DND-41 (cell line): ENCODE results near the gene PSMG3.

Source experiments
- ATAC-seq: fragments of 200-7000 bp; cut with Tn5 transposase; 3 replicates; pipeline ENCODE4 v1.9.1; 2021; ENCODE audit warnings: low read depth; ENCODE audit not compliant: insufficient read depth
- DNase-seq: peaks from one replicate; pipeline ENCODE4 v3.0.0-alpha.2; 2020
- H2AFZ ChIP-seq: 2 replicates; pipeline ENCODE4 v1.6.0; 2012; ENCODE audit warnings: low read depth, low read length
- H3K27ac ChIP-seq: 2 replicates; pipeline ENCODE4 v1.5.1; 2012; ENCODE audit warnings: low read length, inconsistent platforms
- H3K27me3 ChIP-seq: fragments of 200-600 bp; sonication (generic); 2 replicates; pipeline ENCODE4 v1.6.0; 2012; ENCODE audit warnings: low read length, mild to moderate bottlenecking, inconsistent platforms; ENCODE audit not compliant: insufficient read depth, poor library complexity
- H3K36me3 ChIP-seq: 2 replicates; pipeline ENCODE4 v1.5.1; 2012; ENCODE audit warnings: low read length, inconsistent platforms; ENCODE audit not compliant: insufficient read depth
- H3K4me1 ChIP-seq: 2 replicates; pipeline ENCODE4 v1.5.1; 2012; ENCODE audit warnings: mild to moderate bottlenecking, low read length; ENCODE audit not compliant: insufficient read depth
- H3K4me2 ChIP-seq: 2 replicates; pipeline ENCODE4 v1.6.0; 2012; ENCODE audit warnings: mild to moderate bottlenecking, moderate library complexity, low read length, inconsistent platforms; ENCODE audit not compliant: insufficient read depth
- H3K4me3 ChIP-seq, 2 experiments: fragments of 200-600 bp in 1 of 2; shearing (Covaris generic) in 1 of 2; 2 replicates each; pipeline ENCODE4 v1.5.1; 2012 to 2016; ENCODE audit warnings: inconsistent platforms in 2 of 2, low read length in 2 of 2, mild to moderate bottlenecking in 2 of 2, low read depth in 1 of 2, moderate library complexity in 1 of 2
- H3K79me2 ChIP-seq: 2 replicates; pipeline ENCODE4 v1.6.0; 2012; ENCODE audit warnings: low read length, inconsistent platforms; ENCODE audit not compliant: insufficient read depth
- H3K9ac ChIP-seq: 2 replicates; pipeline ENCODE4 v1.6.0; 2012; ENCODE audit warnings: low read depth, mild to moderate bottlenecking, inconsistent platforms, low read length, moderate library complexity
- H3K9me3 ChIP-seq: 2 replicates; pipeline ENCODE4 v1.5.1; 2012; ENCODE audit warnings: low read length, moderate library complexity, mild to moderate bottlenecking, inconsistent platforms; ENCODE audit not compliant: insufficient read depth, severe bottlenecking
- H4K20me1 ChIP-seq: 2 replicates; pipeline ENCODE4 v1.6.0; 2012; ENCODE audit warnings: low read length; ENCODE audit not compliant: insufficient read depth
- EZH2 ChIP-seq: IDR thresholded peaks from 3 replicates; pipeline ENCODE4 v1.6.1; 2012; ENCODE audit warnings: borderline replicate concordance, low read depth, mild to moderate bottlenecking, moderate library complexity, low read length, inconsistent platforms; ENCODE audit not compliant: severe bottlenecking
- TF ChIP-seq, protein P1 (sequence below): IDR thresholded peaks from 2 replicates; pipeline ENCODE4 v1.5.1; 2012; ENCODE audit warnings: borderline replicate concordance, low read length, moderate library complexity, mild to moderate bottlenecking; ENCODE audit not compliant: poor library complexity, severe bottlenecking; ENCODE audit errors: extremely low read depth

The PSMG3 gene

DNA sequence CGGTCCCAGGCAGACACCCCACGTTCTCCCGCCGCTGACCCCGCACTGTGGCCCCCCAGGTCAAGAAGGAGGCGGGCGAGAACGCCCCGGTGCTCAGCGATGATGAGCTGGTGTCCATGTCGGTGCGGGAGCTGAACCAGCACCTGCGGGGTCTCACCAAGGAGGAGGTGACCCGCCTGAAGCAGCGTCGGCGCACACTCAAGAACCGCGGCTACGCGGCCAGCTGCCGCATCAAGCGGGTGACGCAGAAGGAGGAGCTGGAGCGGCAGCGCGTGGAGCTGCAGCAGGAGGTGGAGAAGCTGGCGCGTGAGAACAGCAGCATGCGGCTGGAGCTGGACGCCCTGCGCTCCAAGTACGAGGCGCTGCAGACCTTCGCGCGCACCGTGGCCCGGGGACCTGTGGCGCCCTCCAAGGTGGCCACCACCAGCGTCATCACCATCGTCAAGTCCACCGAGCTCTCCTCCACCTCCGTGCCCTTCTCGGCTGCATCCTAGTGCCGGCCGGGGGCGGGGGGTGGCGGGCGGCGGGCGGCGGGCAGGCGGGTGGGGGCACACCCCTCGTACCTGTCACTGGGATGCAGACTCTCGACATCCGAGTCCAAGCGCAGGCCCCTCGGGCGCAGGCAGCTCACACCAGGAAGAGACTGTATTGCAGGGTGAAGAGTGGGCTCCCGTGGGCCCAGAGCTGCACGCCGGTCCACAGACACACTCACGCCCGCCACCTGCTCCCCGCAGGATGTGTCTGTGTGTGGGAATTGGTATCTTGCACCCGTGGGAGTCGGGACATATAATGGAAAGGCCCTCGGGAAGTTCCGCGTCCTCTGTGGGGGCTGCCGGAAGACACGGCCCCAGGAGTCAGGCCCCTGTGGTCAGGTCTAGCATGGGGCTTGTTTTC, 29.7 kb downstream of the PSMG3 start:
- Histone ChIP-seq H3K79me2 (peaks cover 35% of the 10 kb centered on the region), H3K36me3 (peaks cover 49% of the 10 kb centered on the region), H2AFZ (no peak overlapping the region), H3K4me2 (no peak overlapping the region), H3K27ac (no peak overlapping the region), H3K9ac (no peak overlapping the region), H3K9me3 (no peaks in the 10 kb centered on the region), H3K27me3 (no peaks in the 10 kb centered on the region), H3K4me1 (no peaks in the 10 kb centered on the region), H3K4me3 (no peak overlapping the region), H4K20me1 (peaks cover 49% of the 10 kb centered on the region)
- TF ChIP-seq, protein P1, sequence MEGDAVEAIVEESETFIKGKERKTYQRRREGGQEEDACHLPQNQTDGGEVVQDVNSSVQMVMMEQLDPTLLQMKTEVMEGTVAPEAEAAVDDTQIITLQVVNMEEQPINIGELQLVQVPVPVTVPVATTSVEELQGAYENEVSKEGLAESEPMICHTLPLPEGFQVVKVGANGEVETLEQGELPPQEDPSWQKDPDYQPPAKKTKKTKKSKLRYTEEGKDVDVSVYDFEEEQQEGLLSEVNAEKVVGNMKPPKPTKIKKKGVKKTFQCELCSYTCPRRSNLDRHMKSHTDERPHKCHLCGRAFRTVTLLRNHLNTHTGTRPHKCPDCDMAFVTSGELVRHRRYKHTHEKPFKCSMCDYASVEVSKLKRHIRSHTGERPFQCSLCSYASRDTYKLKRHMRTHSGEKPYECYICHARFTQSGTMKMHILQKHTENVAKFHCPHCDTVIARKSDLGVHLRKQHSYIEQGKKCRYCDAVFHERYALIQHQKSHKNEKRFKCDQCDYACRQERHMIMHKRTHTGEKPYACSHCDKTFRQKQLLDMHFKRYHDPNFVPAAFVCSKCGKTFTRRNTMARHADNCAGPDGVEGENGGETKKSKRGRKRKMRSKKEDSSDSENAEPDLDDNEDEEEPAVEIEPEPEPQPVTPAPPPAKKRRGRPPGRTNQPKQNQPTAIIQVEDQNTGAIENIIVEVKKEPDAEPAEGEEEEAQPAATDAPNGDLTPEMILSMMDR = no peak
- no peak for TF ChIP-seq EZH2
- DNase-seq = no peak
- ATAC-seq = no peak

DNA sequence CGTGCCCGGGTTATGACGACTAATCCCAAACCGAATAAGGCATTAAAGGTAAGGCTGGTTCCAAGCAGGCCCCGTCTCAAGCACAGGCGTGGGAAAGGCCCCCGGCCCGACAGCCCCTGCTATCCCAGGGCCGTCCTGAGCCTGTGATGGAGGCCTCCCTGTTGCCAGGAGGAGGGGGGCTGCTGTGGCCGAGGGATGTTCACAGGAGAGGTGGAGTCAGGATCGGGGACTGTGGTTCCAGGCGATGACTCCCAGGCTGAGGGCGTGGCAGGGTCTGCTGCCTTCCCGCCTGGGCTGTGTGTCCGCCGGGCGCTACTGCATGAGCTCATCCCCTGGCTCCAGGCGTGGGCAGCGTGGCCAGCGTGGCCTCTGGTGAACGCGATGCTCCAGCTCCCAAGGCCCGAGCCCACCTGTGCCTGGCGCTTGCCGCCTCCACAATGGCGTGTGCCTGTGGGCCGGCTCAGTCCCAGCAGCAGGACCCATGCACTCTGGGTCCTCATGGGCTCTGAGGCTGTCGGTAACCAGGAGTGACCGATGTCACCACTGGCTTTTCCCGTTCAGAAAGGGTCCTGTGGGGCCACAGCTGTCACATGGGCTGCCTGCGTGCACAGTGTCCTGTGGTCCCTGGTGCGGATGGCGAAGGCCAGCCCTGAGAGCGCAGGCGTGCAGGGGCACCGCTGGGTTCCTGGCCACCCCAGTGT, 30.5 kb downstream of the PSMG3 start:
- Histone ChIP-seq H3K27me3 (no peaks in the 10 kb centered on the region), H3K4me3 (no peak overlapping the region), H3K9ac (no peak overlapping the region), H2AFZ (no peak overlapping the region), H4K20me1 (peaks cover 56% of the 10 kb centered on the region), H3K9me3 (no peaks in the 10 kb centered on the region), H3K27ac (no peak overlapping the region), H3K4me1 (no peaks in the 10 kb centered on the region), H3K79me2 (peaks cover 43% of the 10 kb centered on the region), H3K4me2 (no peak overlapping the region), H3K36me3 (peaks cover 49% of the 10 kb centered on the region)
- TF ChIP-seq, protein P1 = no peak
- no peak for TF ChIP-seq EZH2
- ATAC-seq = no peak
- DNase-seq = no peak

DNA sequence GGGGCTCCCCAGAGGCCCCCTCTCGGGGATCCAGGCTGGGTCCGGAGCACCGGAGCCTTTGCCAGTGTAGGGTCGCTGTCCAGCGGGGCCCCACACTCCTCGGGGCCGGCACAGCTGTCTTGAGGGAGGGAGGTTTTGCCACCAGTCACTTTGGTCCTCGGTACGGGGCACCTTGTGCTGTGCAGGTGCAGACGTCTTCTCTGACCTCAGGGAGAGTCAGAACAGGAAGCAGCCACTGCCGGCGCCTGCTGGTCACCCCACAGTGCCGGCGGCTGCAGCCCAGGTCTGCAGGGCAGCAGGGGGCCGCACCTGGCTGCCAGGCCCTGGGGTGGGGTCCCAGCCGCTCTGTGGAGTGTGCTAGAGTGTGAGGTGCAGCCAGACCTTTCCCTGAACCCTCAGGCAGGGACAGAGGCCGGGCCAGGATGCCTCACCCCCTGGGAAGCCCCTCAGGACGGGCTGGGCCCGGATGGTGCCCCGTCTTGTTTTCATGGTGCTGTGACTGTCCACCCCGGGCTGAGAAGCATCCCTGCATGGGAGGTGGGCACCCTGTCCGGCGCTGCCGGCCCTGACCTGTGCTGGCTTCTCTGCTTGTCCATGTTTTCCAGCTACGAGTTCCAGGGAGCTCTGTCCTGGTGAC, 31.2 kb downstream of the PSMG3 start:
- H3K27ac ChIP-seq = no peak overlapping the region
- H2AFZ ChIP-seq = no peak overlapping the region
- no peaks in the 10 kb centered on the region for H3K9me3 ChIP-seq
- no peak for ATAC-seq
- TF ChIP-seq, protein P1 = no peak
- no peak for TF ChIP-seq EZH2
- H3K4me1 ChIP-seq = no peaks in the 10 kb centered on the region
- no peak overlapping the region for H3K4me3 ChIP-seq
- H3K79me2 ChIP-seq = peaks cover 49% of the 10 kb centered on the region
- H3K36me3 ChIP-seq = peaks cover 46% of the 10 kb centered on the region
- H3K27me3 ChIP-seq = no peaks in the 10 kb centered on the region
- H3K4me2 ChIP-seq = no peak overlapping the region
- DNase-seq = no peak
- H3K9ac ChIP-seq = no peak overlapping the region
- H4K20me1 ChIP-seq = peaks cover 63% of the 10 kb centered on the region
